Activated CD4-positive, alpha-beta memory T cell treated with anti-CD3 and anti-CD28 coated beads, Interleukin-2, amount 10 ng/mL, durations not matched to agents 7 days and 5 days (primary cell): ENCODE results near the gene SLC26A6. TPM values are rescaled to one million over a fixed set of nuclear protein-coding genes. Genes with fewer than 3 reads are reported as not detected.

ENCODE experiments used
- CTCF ChIA-PET: fragments of 350-600 bp; sonication (Branson Sonifier 250); formaldehyde crosslinking; loops from one replicate; lab custom pipeline; 2021; ENCODE audit warnings: antibody characterized with exemption, inconsistent platforms; lab: Charles Lee
- POLR2A ChIA-PET: fragments of 350-600 bp; sonication (Branson Sonifier 250); formaldehyde crosslinking; loops from one replicate; lab custom pipeline; 2021; ENCODE audit warnings: antibody characterized with exemption; lab: Charles Lee
- DNase-seq: peaks from one replicate; pipeline ENCODE4 v3.0.0-alpha.2; 2020
- H3K27ac Mint-ChIP-seq: one replicate; pipeline ENCODE4 v1.8.0; 2021; ENCODE audit warnings: mild to moderate bottlenecking, mixed read lengths
- H3K27me3 Mint-ChIP-seq: one replicate; pipeline ENCODE4 v1.8.0; 2021; ENCODE audit warnings: mixed read lengths
- H3K36me3 Mint-ChIP-seq: one replicate; pipeline ENCODE4 v1.8.0; 2021; ENCODE audit warnings: low read depth, mixed read lengths
- H3K4me1 Mint-ChIP-seq: one replicate; pipeline ENCODE4 v1.8.0; 2021; ENCODE audit warnings: mixed read lengths
- H3K4me3 Mint-ChIP-seq: one replicate; pipeline ENCODE4 v1.8.0; 2021; ENCODE audit warnings: mild to moderate bottlenecking, mixed read lengths
- H3K9me3 Mint-ChIP-seq: one replicate; pipeline ENCODE4 v1.8.0; 2021; ENCODE audit warnings: mixed read lengths
- total RNA-seq, 2 experiments: library from RNA; stranded (reverse); gene quantifications; one replicate each; pipeline ENCODE4 v1.2.3, GENCODE V29; 2021

SLC26A6 gene
- total RNA-seq, 2 experiments from 2014 or later: 55.4 to 56.0 TPM

DNA sequence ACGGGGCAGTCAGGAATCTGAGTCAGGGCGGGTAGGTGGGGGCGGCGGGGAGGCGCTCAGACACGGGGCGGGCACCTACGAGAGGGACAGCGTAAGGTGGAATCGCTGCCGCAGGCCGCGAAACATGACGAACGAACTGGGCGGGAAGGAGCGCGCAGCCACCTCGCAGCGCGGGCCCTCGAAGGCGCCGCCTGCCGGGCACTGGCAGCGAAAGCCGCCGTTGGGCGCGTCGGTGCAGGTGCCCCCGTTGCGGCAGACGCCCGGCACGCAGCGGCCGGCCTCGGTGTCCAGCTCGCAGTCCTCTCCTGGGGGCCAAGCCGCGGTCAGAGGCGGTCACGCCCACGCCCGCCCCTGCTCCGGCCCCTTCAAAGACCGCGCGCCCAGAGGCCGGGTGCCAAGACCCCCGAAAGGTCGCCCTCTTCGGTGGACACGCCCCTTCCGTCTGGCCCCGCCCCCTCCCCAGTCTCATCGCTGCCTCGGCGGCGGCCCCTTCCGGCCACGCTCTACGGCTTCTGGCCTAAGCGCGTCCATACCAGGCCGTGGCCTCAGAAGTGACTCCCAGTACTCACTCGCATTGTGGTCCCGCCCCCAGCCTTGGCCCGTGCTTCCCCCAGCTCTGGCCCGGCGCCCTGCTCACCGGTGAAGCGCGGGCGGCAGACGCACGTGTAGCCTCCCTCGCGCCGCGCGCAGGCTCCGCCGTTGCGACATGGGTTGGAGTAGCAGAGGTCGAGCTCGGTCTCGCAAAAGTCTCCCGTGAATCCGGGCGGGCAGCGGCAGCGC is 21.0 kb upstream of the SLC26A6 start:
- Mint-ChIP-seq H3K4me1 (peaks cover 27% of the 10 kb centered on the region), H3K27ac (peak overlapping the region; percentile 78), H3K27me3 (no peaks in the 10 kb centered on the region), H3K36me3 (peaks cover 3% of the 10 kb centered on the region), H3K4me3 (peak overlapping the region; percentile 70), H3K9me3 (no peaks in the 10 kb centered on the region)
- peak; percentile 88 for DNase-seq
- CTCF ChIA-PET: interaction anchor here (0.6 to 2.3 kb wide), 5 partner anchors 8 to 58 kb away, joined by 3 to 12 read pairs (median 3); partner anchors contain the start of gene SLC26A6
- POLR2A ChIA-PET: interaction anchor here (1.1 to 2.6 kb wide), 4 partner anchors 18 to 184 kb away, joined by 5 to 11 read pairs (median 6); partner anchors contain the start of genes IP6K2 and SLC26A6

DNA sequence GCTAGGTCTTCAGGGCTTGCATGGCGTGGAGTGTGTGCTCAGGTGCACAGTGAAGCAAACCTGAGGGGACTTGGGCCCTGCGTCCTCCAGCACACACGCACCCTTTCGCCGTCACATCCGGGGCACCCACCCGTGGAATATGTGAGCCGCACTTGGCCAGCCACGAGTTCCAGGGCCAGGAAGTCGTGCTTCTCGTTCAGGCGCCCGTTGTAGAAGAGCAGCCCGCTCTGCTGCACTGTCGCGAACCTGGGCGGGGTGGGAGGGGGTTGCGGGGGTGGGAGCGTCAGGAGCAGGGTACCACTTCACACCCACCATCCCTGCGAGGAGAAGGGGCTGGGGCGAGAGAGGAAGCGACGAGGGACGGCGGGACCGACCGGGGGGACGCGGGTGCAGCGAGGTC is 20.3 kb upstream of the SLC26A6 start:
- ChIA-PET POLR2A (interaction anchor here (1.1 to 2.6 kb wide), 3 partner anchors 16 to 183 kb away, joined by 5 to 11 read pairs (median 5); partner anchors contain the start of gene SLC26A6), CTCF (interaction anchor here (0.6 to 1.0 kb wide), 2 partner anchors 9 to 15 kb away, joined by 3 to 4 read pairs; no protein-coding TSS in a partner anchor)
- H3K4me3 Mint-ChIP-seq: peak overlapping the region; percentile 70
- H3K4me1 Mint-ChIP-seq: peaks cover 27% of the 10 kb centered on the region
- peak overlapping the region; percentile 78 for H3K27ac Mint-ChIP-seq
- H3K27me3 Mint-ChIP-seq: no peaks in the 10 kb centered on the region
- H3K36me3 Mint-ChIP-seq: peaks cover 3% of the 10 kb centered on the region
- no peaks in the 10 kb centered on the region for H3K9me3 Mint-ChIP-seq
- peak; percentile 70 for DNase-seq

DNA sequence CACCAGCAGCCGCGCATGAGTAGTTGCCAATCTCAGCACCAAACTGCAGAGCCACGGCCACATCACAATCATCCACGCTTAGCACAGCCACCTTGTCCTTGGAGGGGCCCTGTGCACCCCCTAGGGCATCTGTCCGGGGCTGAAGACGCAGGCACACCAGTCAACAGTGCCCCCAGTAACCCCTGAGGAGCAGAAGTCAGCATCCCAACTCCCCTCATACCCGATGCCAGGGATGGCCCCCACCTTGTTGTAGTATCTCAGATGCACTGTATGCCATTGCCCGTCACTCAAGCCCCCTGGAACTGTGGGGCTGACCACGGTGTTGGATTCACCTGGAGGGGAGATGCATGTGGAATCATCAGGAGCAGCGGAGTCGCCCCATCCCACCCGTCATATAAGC is 19.8 kb upstream of the SLC26A6 start:
- peak overlapping the region; percentile 71 for H3K27ac Mint-ChIP-seq
- DNase-seq: no peak
- peaks cover 27% of the 10 kb centered on the region for H3K4me1 Mint-ChIP-seq
- H3K27me3 Mint-ChIP-seq: no peaks in the 10 kb centered on the region
- peak overlapping the region; percentile 70 for H3K4me3 Mint-ChIP-seq
- CTCF ChIA-PET: interaction anchor here (1.0 kb wide), 1 partner anchor 9 kb away, joined by 3 read pairs; no protein-coding TSS in a partner anchor
- POLR2A ChIA-PET: interaction anchor here (1.1 to 2.6 kb wide), 2 partner anchors 16 to 20 kb away, joined by 5 to 11 read pairs; partner anchors contain the start of gene SLC26A6
- H3K36me3 Mint-ChIP-seq: peaks cover 3% of the 10 kb centered on the region
- H3K9me3 Mint-ChIP-seq: no peaks in the 10 kb centered on the region

DNA sequence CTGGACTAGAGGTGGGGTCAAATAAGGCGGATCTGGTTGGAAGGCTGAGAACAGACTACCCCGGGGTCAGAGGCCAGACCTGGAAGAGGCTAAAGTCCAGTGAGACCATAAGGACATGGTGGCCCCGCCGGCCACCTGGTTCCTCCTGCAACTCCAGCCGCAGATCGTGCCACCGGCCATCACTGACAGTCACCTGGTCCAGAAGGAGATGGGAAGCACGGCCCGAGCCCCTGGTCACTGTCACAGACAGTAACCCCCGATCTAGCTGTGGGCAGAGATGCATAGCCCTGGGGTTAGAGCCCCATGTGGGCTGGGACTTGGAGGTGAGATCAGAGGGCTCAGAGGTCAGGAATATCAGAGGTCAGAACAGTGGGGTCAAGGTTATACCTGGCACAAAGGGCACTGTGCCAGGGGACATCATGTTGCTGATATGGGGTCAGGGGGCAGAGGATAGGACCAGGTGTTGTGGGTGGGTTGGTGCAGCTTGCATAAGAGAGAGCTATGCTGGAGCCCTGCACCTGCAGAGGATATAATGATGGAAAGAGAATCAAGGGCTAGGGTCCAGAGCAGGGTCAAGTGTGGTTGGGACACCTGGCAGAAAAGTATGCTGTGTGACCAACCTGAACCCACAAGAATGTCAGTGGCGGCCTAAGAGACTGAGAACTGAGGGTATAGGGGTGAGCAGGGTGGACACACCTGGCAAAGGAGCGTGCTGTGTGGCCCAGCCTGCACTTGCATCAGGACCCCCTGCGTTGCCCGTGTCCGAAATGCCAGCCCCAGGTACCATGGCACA is 17.9 kb upstream of the SLC26A6 start:
- H3K9me3 Mint-ChIP-seq: no peaks in the 10 kb centered on the region
- H3K27me3 Mint-ChIP-seq: no peaks in the 10 kb centered on the region
- CTCF ChIA-PET: interaction anchor here (1.6 kb wide), 1 partner anchor 17 kb away, joined by 4 read pairs; the partner anchor contains the start of gene SLC26A6
- no peak overlapping the region for H3K4me3 Mint-ChIP-seq
- POLR2A ChIA-PET: interaction anchor here (1.1 to 1.8 kb wide), 3 partner anchors 18 to 213 kb away, joined by 3 to 12 read pairs (median 3); partner anchors contain the start of genes CCDC51, SLC26A6, TMA7 and UQCRC1
- H3K4me1 Mint-ChIP-seq: peaks cover 27% of the 10 kb centered on the region
- no peak overlapping the region for H3K27ac Mint-ChIP-seq
- peaks cover 3% of the 10 kb centered on the region for H3K36me3 Mint-ChIP-seq
- no peak for DNase-seq

DNA sequence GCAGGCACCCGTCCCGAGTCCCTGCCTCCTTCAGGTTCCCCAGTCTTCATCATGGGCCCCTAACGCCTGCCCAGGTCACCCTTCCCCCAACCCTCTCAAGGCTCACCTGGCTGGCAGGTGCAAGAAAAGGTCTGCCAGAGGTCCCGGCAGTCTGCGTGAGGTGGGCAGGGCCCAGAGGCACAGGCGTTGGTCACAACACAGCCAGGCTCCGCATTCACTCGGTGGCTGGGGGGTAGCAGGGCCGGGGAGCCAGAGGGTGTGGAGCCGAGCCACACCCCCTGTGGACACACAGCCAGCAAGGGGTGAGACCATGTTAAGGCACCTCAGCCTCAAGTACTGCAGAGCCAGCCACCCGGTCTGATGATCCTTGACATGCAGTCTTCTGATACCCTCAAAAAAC is 16.5 kb upstream of the SLC26A6 start:
- POLR2A ChIA-PET: no interaction called here
- DNase-seq: no peak
- peaks cover 16% of the 10 kb centered on the region for H3K4me1 Mint-ChIP-seq
- H3K27me3 Mint-ChIP-seq: no peaks in the 10 kb centered on the region
- CTCF ChIA-PET: no interaction called here
- H3K36me3 Mint-ChIP-seq: peaks cover 3% of the 10 kb centered on the region
- no peak overlapping the region for H3K4me3 Mint-ChIP-seq
- H3K27ac Mint-ChIP-seq: no peak overlapping the region
- H3K9me3 Mint-ChIP-seq: no peaks in the 10 kb centered on the region

DNA sequence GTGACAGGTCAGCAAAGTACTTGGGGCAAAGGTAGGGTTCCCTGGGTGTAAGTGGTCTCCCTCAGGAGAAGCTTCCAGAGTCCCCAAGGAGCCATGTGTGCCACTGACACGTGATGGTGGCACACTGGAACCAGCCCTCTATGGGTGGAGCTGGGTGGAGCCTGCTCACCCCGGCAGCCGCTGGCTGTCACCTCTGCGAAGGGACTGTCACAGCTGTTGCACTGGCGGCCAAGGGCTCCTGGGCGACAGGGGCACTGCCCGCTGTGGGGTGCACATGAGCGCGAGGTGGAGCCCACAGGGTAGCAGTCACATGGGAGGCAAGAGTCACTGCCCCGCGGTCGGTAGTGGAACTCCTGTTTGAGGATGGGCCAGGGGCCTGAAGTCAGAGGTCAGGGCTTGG is 15.5 kb upstream of the SLC26A6 start:
- H3K9me3 Mint-ChIP-seq: no peaks in the 10 kb centered on the region
- DNase-seq: no peak
- peaks cover 14% of the 10 kb centered on the region for H3K4me1 Mint-ChIP-seq
- ChIA-PET CTCF (no interaction called here), POLR2A (no interaction called here)
- no peak overlapping the region for H3K27ac Mint-ChIP-seq
- no peaks in the 10 kb centered on the region for H3K27me3 Mint-ChIP-seq
- no peak overlapping the region for H3K4me3 Mint-ChIP-seq
- H3K36me3 Mint-ChIP-seq: peaks cover 3% of the 10 kb centered on the region

DNA sequence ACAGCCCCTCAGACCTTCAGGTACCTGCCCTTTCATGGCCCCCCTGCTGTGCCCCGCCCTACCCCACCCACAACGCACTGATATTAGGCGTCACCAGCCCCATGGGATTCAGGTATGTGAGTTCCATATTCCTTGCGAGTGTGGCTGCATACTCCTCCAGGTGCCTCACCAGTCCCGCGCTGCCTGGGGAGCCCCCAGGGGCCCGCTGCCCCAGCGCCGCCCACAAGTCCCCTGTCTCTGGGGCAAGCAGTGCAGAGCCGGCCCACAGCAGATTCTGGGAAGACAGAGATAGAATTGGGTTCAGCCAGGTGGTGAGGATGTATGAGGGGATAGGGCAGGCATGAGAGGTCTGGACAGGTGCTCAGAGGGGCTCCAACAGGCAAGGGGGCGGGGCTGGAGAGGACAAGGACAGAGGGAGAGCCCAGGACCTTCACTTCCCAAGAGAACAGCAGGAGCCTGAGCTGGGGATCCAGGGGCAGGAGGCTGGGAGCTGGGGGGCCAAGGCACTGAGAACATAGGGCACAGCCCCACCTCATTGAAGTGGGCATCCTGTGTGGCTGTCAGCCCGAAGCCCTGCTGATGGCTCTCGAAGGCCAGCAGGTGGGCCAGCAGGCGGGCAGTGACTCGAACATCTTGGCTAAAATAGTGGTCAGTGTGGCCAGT is 13.1 kb upstream of the SLC26A6 start:
- ChIA-PET POLR2A (interaction anchor here (0.8 kb wide), 1 partner anchor 26 kb away, joined by 3 read pairs; no protein-coding TSS in a partner anchor), CTCF (no interaction called here)
- Mint-ChIP-seq H3K4me1 (no peaks in the 10 kb centered on the region), H3K4me3 (no peak overlapping the region), H3K36me3 (peaks cover 3% of the 10 kb centered on the region), H3K9me3 (no peaks in the 10 kb centered on the region), H3K27me3 (no peaks in the 10 kb centered on the region), H3K27ac (no peak overlapping the region)
- no peak for DNase-seq

DNA sequence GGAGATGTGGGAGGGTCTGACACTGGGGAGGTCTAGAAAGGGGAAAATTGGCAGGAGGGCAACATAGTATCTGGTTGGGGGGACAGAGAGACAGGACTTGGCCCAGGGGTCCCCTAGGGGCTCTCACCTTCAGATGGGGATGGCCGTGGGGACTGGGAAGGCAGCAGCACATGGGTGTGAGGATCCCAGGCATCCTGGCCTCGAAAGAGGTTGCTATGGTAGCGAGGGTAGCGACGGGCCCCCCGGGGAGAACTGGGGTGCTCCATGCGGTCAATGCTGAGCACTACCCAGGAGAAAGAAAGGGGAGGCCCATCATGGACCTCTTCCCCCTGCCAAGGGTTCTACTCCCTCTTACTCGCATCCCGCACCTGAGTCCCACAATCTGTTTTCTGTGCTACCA is 12.5 kb upstream of the SLC26A6 start:
- no peaks in the 10 kb centered on the region for H3K27me3 Mint-ChIP-seq
- no peaks in the 10 kb centered on the region for H3K4me1 Mint-ChIP-seq
- H3K36me3 Mint-ChIP-seq: peaks cover 1% of the 10 kb centered on the region
- no peaks in the 10 kb centered on the region for H3K9me3 Mint-ChIP-seq
- no peak overlapping the region for H3K4me3 Mint-ChIP-seq
- ChIA-PET POLR2A (no interaction called here), CTCF (no interaction called here)
- no peak overlapping the region for H3K27ac Mint-ChIP-seq
- DNase-seq: no peak

DNA sequence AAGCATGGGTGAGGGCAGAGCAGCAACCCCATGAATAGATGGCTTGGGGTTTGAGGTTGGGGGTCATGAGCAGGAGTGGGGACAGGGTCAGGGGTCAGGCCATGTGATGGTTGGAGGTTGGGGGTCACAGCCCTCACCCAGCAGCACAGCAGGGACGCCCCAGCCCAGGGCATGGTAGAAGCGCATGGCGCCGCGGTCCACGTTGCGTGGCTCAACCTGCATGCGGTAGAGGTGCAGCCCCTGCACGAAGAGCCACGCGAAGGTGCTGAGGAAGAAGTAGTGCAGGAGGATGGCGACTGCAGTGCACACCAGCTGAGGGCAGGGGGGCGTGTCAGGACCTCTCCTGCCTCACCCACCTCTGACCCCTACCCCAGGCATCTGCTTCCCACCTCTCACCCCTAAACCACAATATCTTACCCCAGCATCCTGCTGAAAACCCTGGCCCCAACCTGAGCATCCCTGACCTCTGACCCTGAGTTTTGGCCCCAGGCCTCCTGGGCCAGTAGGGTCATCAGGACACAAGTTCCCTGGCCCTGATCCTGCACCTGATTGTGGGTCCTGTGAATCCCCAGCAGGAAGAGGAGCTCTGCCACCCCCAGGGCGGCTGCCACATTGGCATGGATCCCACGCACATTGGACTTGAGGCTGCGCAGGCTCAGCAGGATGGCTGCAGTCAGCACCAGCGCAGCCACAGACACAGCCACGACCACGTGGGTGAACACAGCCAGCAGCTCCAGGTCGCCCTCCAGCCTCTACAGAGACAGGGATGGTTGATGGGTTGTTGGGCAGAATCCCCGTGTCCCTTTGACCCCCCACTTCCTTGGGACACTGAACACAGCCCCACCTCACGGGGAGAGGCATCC is 9.9 kb upstream of the SLC26A6 start:
- Mint-ChIP-seq H3K27ac (no peak overlapping the region), H3K27me3 (no peaks in the 10 kb centered on the region), H3K36me3 (no peaks in the 10 kb centered on the region), H3K4me3 (no peak overlapping the region), H3K4me1 (no peaks in the 10 kb centered on the region), H3K9me3 (no peaks in the 10 kb centered on the region)
- POLR2A ChIA-PET: interaction anchor here (0.7 to 1.7 kb wide), 2 partner anchors 9 to 10 kb away, joined by 3 to 5 read pairs; partner anchors contain the start of gene SLC26A6
- DNase-seq: no peak
- CTCF ChIA-PET: no interaction called here

DNA sequence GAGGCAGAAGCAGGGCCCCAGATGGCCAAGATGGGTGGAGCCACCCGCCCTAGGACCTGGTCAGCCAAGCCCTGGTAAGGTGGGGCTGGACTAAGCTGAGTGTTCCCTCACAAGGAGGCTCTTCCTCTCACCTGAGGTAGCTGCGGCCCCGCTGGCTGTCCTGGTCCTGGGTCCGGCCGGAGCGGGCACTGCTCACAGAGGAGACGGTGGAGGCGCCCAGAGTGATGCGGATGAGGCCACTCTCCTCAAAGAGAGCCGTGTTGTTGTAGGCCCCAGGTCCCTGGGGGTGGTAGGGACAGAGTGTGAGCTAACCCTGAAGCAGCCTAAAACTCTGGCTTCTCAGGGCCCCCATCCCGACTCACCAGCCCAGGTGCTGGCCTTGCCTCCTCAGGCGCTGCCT is 7.3 kb upstream of the SLC26A6 start:
- no peaks in the 10 kb centered on the region for H3K27me3 Mint-ChIP-seq
- no peaks in the 10 kb centered on the region for H3K4me1 Mint-ChIP-seq
- no peak for DNase-seq
- no peaks in the 10 kb centered on the region for H3K9me3 Mint-ChIP-seq
- POLR2A ChIA-PET: no interaction called here
- H3K4me3 Mint-ChIP-seq: no peak overlapping the region
- no peak overlapping the region for H3K27ac Mint-ChIP-seq
- peaks cover 3% of the 10 kb centered on the region for H3K36me3 Mint-ChIP-seq
- CTCF ChIA-PET: no interaction called here

DNA sequence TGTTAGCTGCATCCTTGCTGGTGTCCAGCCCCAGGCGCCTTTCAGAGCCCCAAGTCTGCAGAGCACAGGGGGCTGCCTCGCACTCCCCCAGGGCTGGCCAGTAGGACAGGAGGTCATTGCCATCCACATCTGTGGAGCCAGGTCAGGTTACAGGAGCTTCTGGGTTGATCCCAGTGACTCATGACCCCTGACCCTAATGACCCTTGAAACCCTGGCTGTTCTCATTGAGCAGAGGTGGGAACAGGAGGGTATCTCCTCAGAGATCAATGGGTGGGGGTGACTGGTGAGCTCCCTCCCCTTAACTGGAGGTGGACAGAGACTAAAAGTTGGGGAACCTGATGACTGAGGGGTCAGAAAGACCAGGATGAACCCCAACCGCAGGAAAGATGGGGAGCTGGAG is 6.1 kb upstream of the SLC26A6 start:
- H3K27ac Mint-ChIP-seq: no peak overlapping the region
- ChIA-PET POLR2A (no interaction called here), CTCF (interaction anchor here (0.7 kb wide), 1 partner anchor 205 kb away, joined by 3 read pairs; no protein-coding TSS in a partner anchor)
- peaks cover 7% of the 10 kb centered on the region for H3K4me1 Mint-ChIP-seq
- H3K36me3 Mint-ChIP-seq: peaks cover 3% of the 10 kb centered on the region
- no peaks in the 10 kb centered on the region for H3K27me3 Mint-ChIP-seq
- no peaks in the 10 kb centered on the region for H3K9me3 Mint-ChIP-seq
- DNase-seq: no peak
- no peak overlapping the region for H3K4me3 Mint-ChIP-seq
